Activated naive CD4-positive, alpha-beta T cell treated with anti-CD3 and anti-CD28 coated beads for 36 hours (primary cell): ENCODE measurements around the gene METTL17. TPM values are rescaled to one million over a fixed set of nuclear protein-coding genes. Genes with fewer than 3 reads are reported as not detected.
"Not testable (repeated sequence)": the region's sequence is repeated elsewhere in the genome, so short reads cannot be mapped to it uniquely, and the experiment has no call there.

Experiments
- CTCF ChIA-PET: fragments of 350-600 bp; sonication (Branson Sonifier 250); formaldehyde crosslinking; loops from one replicate; lab custom pipeline; 2021; ENCODE audit warnings: antibody characterized with exemption; lab: Charles Lee
- DNase-seq: peaks from one replicate; pipeline ENCODE4 v3.0.0-alpha.2; 2020
- H3K27ac Mint-ChIP-seq: one replicate; pipeline ENCODE4 v1.8.0; 2021; ENCODE audit warnings: mild to moderate bottlenecking, mixed read lengths
- H3K27me3 Mint-ChIP-seq: one replicate; pipeline ENCODE4 v1.8.0; 2021; ENCODE audit warnings: low read depth, mixed read lengths
- H3K36me3 Mint-ChIP-seq: one replicate; pipeline ENCODE4 v1.8.0; 2021; ENCODE audit warnings: low read depth, mixed read lengths
- H3K4me1 Mint-ChIP-seq: one replicate; pipeline ENCODE4 v1.8.0; 2021; ENCODE audit warnings: low read depth, mixed read lengths
- H3K4me3 Mint-ChIP-seq: one replicate; pipeline ENCODE4 v1.8.0; 2021; ENCODE audit warnings: mild to moderate bottlenecking, moderate library complexity, mixed read lengths
- H3K9me3 Mint-ChIP-seq: one replicate; pipeline ENCODE4 v1.8.0; 2021; ENCODE audit warnings: mixed read lengths
- intact Hi-C: fragments of 100-400 bp; cut with micrococcal nuclease; formaldehyde crosslinking; loops from one replicate; pipeline ENCODE4 v1.15.1; 2023
- microRNA-seq: library from miRNA; unstranded; fragments of <30 nt; microRNA quantifications from one replicate; pipeline ENCODE4 v1.2.0, GENCODE V29; 2022; ENCODE audit warnings: borderline microRNAs expressed, borderline replicate concordance
- total RNA-seq, 2 experiments: library from RNA; stranded (reverse); gene quantifications; one replicate each; pipeline ENCODE4 v1.2.3, GENCODE V29; 2021

The METTL17 gene
- total RNA-seq, 2 experiments from 2014 or later = 90.9 to 97.5 TPM

DNA sequence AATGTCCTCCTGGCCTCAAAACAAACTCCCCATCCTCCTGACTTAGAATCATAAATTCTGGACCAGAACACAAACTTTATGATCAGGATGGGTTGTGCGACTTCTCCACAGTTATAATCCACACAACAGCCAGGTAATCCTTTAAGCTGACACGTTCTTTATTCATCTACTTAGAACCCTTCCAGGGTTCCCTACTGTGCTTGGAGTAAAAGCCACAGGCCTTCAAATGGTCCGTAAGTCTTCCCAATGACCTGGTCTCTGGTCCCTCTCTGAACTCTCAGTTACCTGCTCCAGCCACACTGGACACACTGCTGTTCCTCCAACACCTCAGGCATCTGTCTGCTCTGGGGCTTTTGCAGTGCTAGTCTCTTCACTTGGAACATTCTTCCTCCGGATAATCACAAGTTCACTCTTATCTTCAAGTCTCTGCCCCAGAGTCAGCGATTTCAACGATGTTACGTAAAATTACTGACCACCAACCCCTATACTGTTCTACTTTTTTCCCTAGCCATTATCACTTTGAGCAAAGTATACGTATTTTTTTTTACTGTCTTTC lies 50.7 kb downstream of the METTL17 start:
- intact Hi-C loops = loop anchor here (1.0 kb wide), 3 partner anchors 26 to 183 kb away; no protein-coding TSS in a partner anchor
- DNase-seq = no peak
- no peak overlapping the region for H3K27ac Mint-ChIP-seq
- H3K36me3 Mint-ChIP-seq = no peaks in the 10 kb centered on the region
- CTCF ChIA-PET = interaction anchor here (0.6 to 7.2 kb wide), 15 partner anchors 17 to 394 kb away, joined by 3 to 147 read pairs (median 4); partner anchors contain the start of gene SLC39A2
- peaks cover 8% of the 10 kb centered on the region for H3K4me1 Mint-ChIP-seq
- H3K4me3 Mint-ChIP-seq = no peak overlapping the region
- H3K9me3 Mint-ChIP-seq = no peaks in the 10 kb centered on the region
- H3K27me3 Mint-ChIP-seq = peaks cover 9% of the 10 kb centered on the region

- not testable (repeated sequence) for H3K27ac Mint-ChIP-seq
Measured at GRCh38 chr14:21040941-21041340, 51.2 kb downstream of the METTL17 start.

GRCh38 chr14:21041676-21042433 lies 52.1 kb downstream of the METTL17 start, which contains the start of gene RNASE7:
RNASE7 (plus strand) TSS chr14:21042362; CDS start chr14:21042993, 631 bp downstream.
- H3K4me3 Mint-ChIP-seq = no peak within 1 kb of the TSS
- no peaks in the 10 kb centered on the region for H3K9me3 Mint-ChIP-seq
- peaks cover 8% of the 10 kb centered on the region for H3K4me1 Mint-ChIP-seq
- peaks cover 9% of the 10 kb centered on the region for H3K27me3 Mint-ChIP-seq
- intact Hi-C loops = no loop called here
- no peaks in the 10 kb centered on the region for H3K36me3 Mint-ChIP-seq
- H3K27ac Mint-ChIP-seq = no peak within 1 kb of the TSS
- CTCF ChIA-PET = interaction anchor here (0.7 to 7.2 kb wide), 4 partner anchors 26 to 55 kb away, joined by 3 to 147 read pairs (median 10); no protein-coding TSS in a partner anchor
- no peak for DNase-seq

More at GRCh38 chr14:21040941-21041340, 51.2 kb downstream of the METTL17 start:
- H3K9me3 Mint-ChIP-seq, H3K27me3 Mint-ChIP-seq, H3K4me3 Mint-ChIP-seq, H3K4me1 Mint-ChIP-seq, DNase-seq, H3K36me3 Mint-ChIP-seq: not testable (repeated sequence)
- CTCF ChIA-PET = interaction anchor here (0.6 to 7.2 kb wide), 10 partner anchors 23 to 395 kb away, joined by 3 to 147 read pairs (median 4); no protein-coding TSS in a partner anchor
- intact Hi-C loops = loop anchor here (1.0 kb wide), 3 partner anchors 27 to 184 kb away; no protein-coding TSS in a partner anchor

- CTCF ChIA-PET = interaction anchor here (1.3 to 7.2 kb wide), 3 partner anchors 25 to 53 kb away, joined by 4 to 147 read pairs (median 4); no protein-coding TSS in a partner anchor
- DNase-seq = no peak
Measured at GRCh38 chr14:21042918-21043317, 53.1 kb downstream of the METTL17 start.

DNA sequence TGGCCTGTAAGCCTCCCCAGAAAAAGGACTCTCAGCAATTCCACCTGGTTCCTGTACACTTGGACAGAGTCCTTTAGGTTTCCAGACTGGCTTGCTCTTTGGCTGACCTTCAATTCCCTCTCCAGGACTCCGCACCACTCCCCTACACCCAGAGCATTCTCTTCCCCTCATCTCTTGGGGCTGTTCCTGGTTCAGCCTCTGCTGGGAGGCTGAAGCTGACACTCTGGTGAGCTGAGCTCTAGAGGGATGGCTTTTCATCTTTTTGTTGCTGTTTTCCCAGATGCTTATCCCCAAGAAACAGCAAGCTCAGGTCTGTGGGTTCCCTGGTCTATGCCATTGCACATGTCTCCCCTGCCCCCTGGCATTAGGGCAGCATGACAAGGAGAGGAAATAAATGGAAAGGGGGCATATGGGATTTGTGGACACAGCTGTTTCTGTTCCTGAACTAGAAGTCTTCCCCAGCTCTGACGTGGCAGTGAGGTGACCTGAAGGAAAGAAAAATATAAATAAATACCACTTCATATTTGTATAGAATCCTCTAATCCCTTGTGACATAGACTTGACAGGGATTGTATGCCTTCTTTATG lies 53.7 kb downstream of the METTL17 start:
- intact Hi-C loops = no loop called here

More at GRCh38 chr14:21042918-21043317, 53.1 kb downstream of the METTL17 start:
- intact Hi-C loops = no loop called here
- no peaks in the 10 kb centered on the region for H3K9me3 Mint-ChIP-seq
- peaks cover 8% of the 10 kb centered on the region for H3K4me1 Mint-ChIP-seq
- H3K27me3 Mint-ChIP-seq = peaks cover 9% of the 10 kb centered on the region
- H3K36me3 Mint-ChIP-seq = no peaks in the 10 kb centered on the region
- no peak overlapping the region for H3K4me3 Mint-ChIP-seq
- H3K27ac Mint-ChIP-seq = no peak overlapping the region

DNA sequence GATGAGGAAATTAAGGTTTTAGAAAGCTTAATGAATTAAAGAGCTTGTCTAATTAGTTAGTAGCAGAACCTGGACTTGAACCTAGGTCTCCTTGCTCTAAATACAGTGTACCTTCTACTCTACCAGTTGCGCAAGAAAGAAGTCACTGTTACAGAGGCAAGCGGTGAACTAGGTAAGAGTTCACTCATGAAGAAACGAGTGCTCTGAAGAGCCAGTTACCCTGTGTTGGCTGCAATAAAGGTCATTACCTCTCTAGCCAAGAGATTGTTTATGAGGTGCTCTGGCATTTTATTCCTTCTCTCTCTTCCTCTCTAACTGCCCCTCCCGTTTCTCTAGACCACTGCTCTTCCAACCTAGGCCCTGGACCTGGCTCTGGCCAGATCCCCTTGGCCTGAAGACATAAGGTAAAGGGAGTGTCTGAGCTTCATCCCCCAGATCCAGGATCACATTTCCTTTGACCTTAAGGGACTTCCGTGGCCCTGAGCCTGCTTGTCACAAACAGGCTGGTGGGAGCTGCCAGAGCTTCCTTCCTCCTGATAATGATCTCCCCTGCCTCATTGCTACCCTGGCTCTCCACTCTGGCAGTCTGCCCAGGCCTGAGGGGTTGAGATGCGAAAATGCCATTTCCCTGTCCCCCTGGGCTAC lies 54.3 kb downstream of the METTL17 start:
- H3K9me3 Mint-ChIP-seq = no peaks in the 10 kb centered on the region
- no peak for DNase-seq
- peaks cover 8% of the 10 kb centered on the region for H3K4me1 Mint-ChIP-seq
- H3K27ac Mint-ChIP-seq = no peak overlapping the region
- intact Hi-C loops = no loop called here
- H3K4me3 Mint-ChIP-seq = no peak overlapping the region
- H3K36me3 Mint-ChIP-seq = no peaks in the 10 kb centered on the region
- CTCF ChIA-PET = interaction anchor here (0.8 to 7.2 kb wide), 7 partner anchors 12 to 73 kb away, joined by 3 to 147 read pairs (median 3); no protein-coding TSS in a partner anchor
- peaks cover 9% of the 10 kb centered on the region for H3K27me3 Mint-ChIP-seq

More for the DNA sequence above, 53.7 kb downstream of the METTL17 start:
- no peaks in the 10 kb centered on the region for H3K9me3 Mint-ChIP-seq
- H3K27me3 Mint-ChIP-seq = peaks cover 9% of the 10 kb centered on the region
- CTCF ChIA-PET = interaction anchor here (0.9 to 7.2 kb wide), 5 partner anchors 25 to 72 kb away, joined by 3 to 147 read pairs (median 4); no protein-coding TSS in a partner anchor
- H3K27ac Mint-ChIP-seq = no peak overlapping the region
- H3K4me1 Mint-ChIP-seq = peaks cover 8% of the 10 kb centered on the region
- no peak overlapping the region for H3K4me3 Mint-ChIP-seq
- no peaks in the 10 kb centered on the region for H3K36me3 Mint-ChIP-seq
- no peak for DNase-seq

Small RNA genes lying within 50 kb of the gene (microRNA-seq; reads per million reads assigned to microRNA genes)
- not detected for gene MIR6717

Other genes starting within 250 kb of the METTL17 start
- not detected for gene EDDM3A, start 244.1 kb upstream of the METTL17 start, total RNA-seq
- gene EDDM3B, start 221.6 kb upstream of the METTL17 start, total RNA-seq = not detected
- gene RNASE6, start 208.7 kb upstream of the METTL17 start, total RNA-seq = under 1 TPM; 0.45 to 0.57 TPM
- gene RNASE1, start 187.1 kb upstream of the METTL17 start, total RNA-seq = not detected
- not detected for gene RNASE3, start 98.6 kb upstream of the METTL17 start, total RNA-seq
- gene RNASE2, start 34.5 kb upstream of the METTL17 start, total RNA-seq = not detected
- not detected for gene SLC39A2, start 9.3 kb downstream of the METTL17 start, total RNA-seq
- gene NDRG2, start 35.1 kb downstream of the METTL17 start, total RNA-seq = 1 to 10 TPM; 8.4 to 8.8 TPM
- gene TPPP2, start 40.2 kb downstream of the METTL17 start, total RNA-seq = not detected
- gene RNASE13, start 44.8 kb downstream of the METTL17 start, total RNA-seq = not detected
- not detected for gene RNASE7, start 52.4 kb downstream of the METTL17 start, total RNA-seq
- gene RNASE8, start 67.8 kb downstream of the METTL17 start, total RNA-seq = not detected
- not detected for gene ARHGEF40, start 80.3 kb downstream of the METTL17 start, total RNA-seq
- gene ZNF219, start 108.7 kb downstream of the METTL17 start, total RNA-seq = 1 to 10 TPM; 8.3 to 9.2 TPM
- gene TMEM253, start 111.1 kb downstream of the METTL17 start, total RNA-seq = not detected
- gene OR5AU1, start 166.1 kb downstream of the METTL17 start, total RNA-seq = not detected